GM12874 (cell line): ENCODE results near the gene ARHGAP6.

ENCODE experiments used
- TF ChIP-seq, protein P1 (sequence below): IDR thresholded peaks from 2 replicates; pipeline ENCODE4 v1.5.1; 2011; ENCODE audit warnings: low read depth, mild to moderate bottlenecking, control low read depth, low read length, moderate library complexity; ENCODE audit not compliant: insufficient read depth

ARHGAP6 gene, protein sequence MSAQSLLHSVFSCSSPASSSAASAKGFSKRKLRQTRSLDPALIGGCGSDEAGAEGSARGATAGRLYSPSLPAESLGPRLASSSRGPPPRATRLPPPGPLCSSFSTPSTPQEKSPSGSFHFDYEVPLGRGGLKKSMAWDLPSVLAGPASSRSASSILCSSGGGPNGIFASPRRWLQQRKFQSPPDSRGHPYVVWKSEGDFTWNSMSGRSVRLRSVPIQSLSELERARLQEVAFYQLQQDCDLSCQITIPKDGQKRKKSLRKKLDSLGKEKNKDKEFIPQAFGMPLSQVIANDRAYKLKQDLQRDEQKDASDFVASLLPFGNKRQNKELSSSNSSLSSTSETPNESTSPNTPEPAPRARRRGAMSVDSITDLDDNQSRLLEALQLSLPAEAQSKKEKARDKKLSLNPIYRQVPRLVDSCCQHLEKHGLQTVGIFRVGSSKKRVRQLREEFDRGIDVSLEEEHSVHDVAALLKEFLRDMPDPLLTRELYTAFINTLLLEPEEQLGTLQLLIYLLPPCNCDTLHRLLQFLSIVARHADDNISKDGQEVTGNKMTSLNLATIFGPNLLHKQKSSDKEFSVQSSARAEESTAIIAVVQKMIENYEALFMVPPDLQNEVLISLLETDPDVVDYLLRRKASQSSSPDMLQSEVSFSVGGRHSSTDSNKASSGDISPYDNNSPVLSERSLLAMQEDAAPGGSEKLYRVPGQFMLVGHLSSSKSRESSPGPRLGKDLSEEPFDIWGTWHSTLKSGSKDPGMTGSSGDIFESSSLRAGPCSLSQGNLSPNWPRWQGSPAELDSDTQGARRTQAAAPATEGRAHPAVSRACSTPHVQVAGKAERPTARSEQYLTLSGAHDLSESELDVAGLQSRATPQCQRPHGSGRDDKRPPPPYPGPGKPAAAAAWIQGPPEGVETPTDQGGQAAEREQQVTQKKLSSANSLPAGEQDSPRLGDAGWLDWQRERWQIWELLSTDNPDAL (N-terminal part only)

GRCh38 chrX:11665168-11666111, at the start of gene ARHGAP6:
ARHGAP6 (minus strand) TSS chrX:11665920; CDS start chrX:11664828, 1,092 bp downstream.
- TF ChIP-seq, protein P1, sequence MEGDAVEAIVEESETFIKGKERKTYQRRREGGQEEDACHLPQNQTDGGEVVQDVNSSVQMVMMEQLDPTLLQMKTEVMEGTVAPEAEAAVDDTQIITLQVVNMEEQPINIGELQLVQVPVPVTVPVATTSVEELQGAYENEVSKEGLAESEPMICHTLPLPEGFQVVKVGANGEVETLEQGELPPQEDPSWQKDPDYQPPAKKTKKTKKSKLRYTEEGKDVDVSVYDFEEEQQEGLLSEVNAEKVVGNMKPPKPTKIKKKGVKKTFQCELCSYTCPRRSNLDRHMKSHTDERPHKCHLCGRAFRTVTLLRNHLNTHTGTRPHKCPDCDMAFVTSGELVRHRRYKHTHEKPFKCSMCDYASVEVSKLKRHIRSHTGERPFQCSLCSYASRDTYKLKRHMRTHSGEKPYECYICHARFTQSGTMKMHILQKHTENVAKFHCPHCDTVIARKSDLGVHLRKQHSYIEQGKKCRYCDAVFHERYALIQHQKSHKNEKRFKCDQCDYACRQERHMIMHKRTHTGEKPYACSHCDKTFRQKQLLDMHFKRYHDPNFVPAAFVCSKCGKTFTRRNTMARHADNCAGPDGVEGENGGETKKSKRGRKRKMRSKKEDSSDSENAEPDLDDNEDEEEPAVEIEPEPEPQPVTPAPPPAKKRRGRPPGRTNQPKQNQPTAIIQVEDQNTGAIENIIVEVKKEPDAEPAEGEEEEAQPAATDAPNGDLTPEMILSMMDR, result no peak

- TF ChIP-seq, protein P1, result no peak
Measured at GRCh38 chrX:11704725-11705495, 39.2 kb upstream of the ARHGAP6 start.

DNA sequence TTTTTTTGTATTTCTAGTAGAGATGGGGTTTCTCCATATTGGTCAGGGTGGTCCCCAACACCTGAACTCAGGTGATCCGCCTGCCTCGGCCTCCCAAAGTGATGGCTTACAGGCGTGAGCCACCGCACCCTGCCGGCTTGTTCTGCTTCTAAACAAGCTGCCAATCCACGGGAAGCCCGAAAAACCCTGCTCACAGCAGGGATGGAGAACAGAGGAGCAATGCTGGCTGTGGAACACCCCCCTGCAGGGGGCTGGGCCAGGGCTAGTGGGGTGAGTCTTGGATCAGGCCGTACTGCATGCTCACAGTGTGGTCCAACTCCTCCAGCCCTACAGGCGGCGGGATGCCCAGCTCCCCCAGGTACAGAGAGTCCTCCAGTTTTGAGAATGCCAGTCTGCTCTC, 38.1 kb upstream of the ARHGAP6 start:
- TF ChIP-seq, protein P1, result no peak

DNA sequence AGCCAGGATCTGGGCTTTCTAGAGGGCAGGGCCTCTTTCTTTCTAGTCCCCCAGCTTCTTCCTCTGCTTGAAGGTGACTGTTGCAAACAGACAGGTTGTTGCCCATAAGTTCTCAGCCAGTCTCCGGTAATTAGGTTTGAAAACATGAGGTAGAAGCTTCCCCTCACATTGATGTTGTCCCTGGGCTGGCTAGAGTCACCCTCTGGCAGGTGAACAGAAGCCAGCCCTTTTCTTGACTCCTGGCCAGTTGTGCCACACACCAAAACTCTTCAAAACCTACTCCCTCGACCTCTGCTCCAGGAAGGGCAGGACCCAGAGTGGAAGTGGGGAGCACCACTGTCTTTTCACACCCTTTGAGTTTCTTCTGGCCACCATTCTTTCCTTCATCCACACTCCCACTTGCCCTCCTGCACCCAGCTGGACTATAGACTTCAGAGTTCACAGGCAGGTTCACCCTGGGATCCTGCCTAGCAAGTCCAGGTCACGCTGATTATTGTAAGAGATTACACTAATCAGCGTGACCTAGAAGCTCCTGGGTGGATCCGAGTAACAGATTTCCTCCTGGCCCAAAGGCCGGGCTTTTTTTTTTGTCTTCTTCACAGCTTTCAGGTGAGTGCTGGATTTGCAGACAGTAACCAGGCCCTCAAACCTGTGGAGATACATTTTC, 37.4 kb upstream of the ARHGAP6 start:
- TF ChIP-seq, protein P1, result no peak

GRCh38 chrX:11702420-11702819, 36.7 kb upstream of the ARHGAP6 start:
- TF ChIP-seq, protein P1, result no peak

GRCh38 chrX:11698702-11699101, 33.0 kb upstream of the ARHGAP6 start:
- TF ChIP-seq, protein P1, result no peak
